Keratinocyte (primary cell): ENCODE results near the gene PDE11A. TPM values are rescaled to one million over a fixed set of nuclear protein-coding genes. Genes with fewer than 3 reads are reported as not detected.

Experiments used
- DNase-seq: peaks from one replicate; pipeline ENCODE4 v3.0.0-alpha.2; 2011; ENCODE audit warnings: low read depth, missing footprints, low spot score
- FAIRE-seq: peaks from 2 replicates; lab custom pipeline; 2011; peaks lifted over from hg19 to GRCh38; lab: Jason Lieb, UNC
- H2AFZ ChIP-seq: 2 replicates; pipeline ENCODE4 v1.6.0; 2012; ENCODE audit warnings: low read length, control low read depth, inconsistent platforms; ENCODE audit not compliant: control insufficient read depth
- H3K27ac ChIP-seq: 2 replicates; pipeline ENCODE4 v1.5.1; 2011; ENCODE audit warnings: low read length; ENCODE audit not compliant: control insufficient read depth, insufficient read depth
- H3K27me3 ChIP-seq: 3 replicates; pipeline ENCODE4 v1.6.0; 2011; ENCODE audit warnings: low read length; ENCODE audit not compliant: control insufficient read depth, insufficient read depth; ENCODE audit errors: extremely low read depth
- H3K36me3 ChIP-seq, 2 experiments: 2 replicates in 1 of 2; 3 replicates in 1 of 2; pipeline ENCODE4 v1.5.1; 2011; ENCODE audit warnings: low read length in 2 of 2, mild to moderate bottlenecking in 1 of 2; ENCODE audit not compliant: control insufficient read depth in 2 of 2, insufficient read depth in 2 of 2; ENCODE audit errors: extremely low read depth in 1 of 2
- H3K4me1 ChIP-seq: 3 replicates; pipeline ENCODE4 v1.5.1; 2011; ENCODE audit warnings: low read length; ENCODE audit not compliant: control insufficient read depth, insufficient read depth; ENCODE audit errors: extremely low read depth
- H3K4me2 ChIP-seq: 3 replicates; pipeline ENCODE4 v1.6.0; 2011; ENCODE audit warnings: low read depth, low read length; ENCODE audit not compliant: control insufficient read depth, insufficient read depth; ENCODE audit errors: extremely low read depth
- H3K4me3 ChIP-seq, 3 experiments: fragments of 200-600 bp in 1 of 3; sonication (generic) in 1 of 3; 2 replicates in 2 of 3; 3 replicates in 1 of 3; pipeline ENCODE4 v1.5.1; 2011 to 2016; ENCODE audit warnings: low read length in 3 of 3, mild to moderate bottlenecking in 3 of 3, control low read depth in 2 of 3, inconsistent platforms in 1 of 3, low read depth in 1 of 3, mixed read lengths in 1 of 3, mixed run types in 1 of 3, moderate library complexity in 1 of 3; ENCODE audit not compliant: control insufficient read depth in 2 of 3, insufficient read depth in 2 of 3; ENCODE audit errors: extremely low read depth in 1 of 3
- H3K79me2 ChIP-seq: 2 replicates; pipeline ENCODE4 v1.6.0; 2012; ENCODE audit warnings: low read length; ENCODE audit not compliant: control insufficient read depth, insufficient read depth
- H3K9ac ChIP-seq: 3 replicates; pipeline ENCODE4 v1.6.0; 2011; ENCODE audit warnings: low read length; ENCODE audit not compliant: control insufficient read depth, insufficient read depth; ENCODE audit errors: extremely low read depth
- H3K9me1 ChIP-seq: 3 replicates; pipeline ENCODE4 v1.6.0; 2011; ENCODE audit warnings: low read length; ENCODE audit not compliant: control insufficient read depth, insufficient read depth; ENCODE audit errors: extremely low read depth
- H3K9me3 ChIP-seq: 2 replicates; pipeline ENCODE4 v1.5.1; 2012; ENCODE audit warnings: low read depth, low read length; ENCODE audit not compliant: control insufficient read depth
- H4K20me1 ChIP-seq: 3 replicates; pipeline ENCODE4 v1.6.0; 2011; ENCODE audit warnings: low read length; ENCODE audit not compliant: control insufficient read depth, insufficient read depth; ENCODE audit errors: extremely low read depth
- CTCF ChIP-seq, 3 experiments: IDR thresholded peaks in 1 of 3; conservative IDR thresholded peaks in 1 of 3; optimal IDR thresholded peaks in 1 of 3; 2 replicates in 2 of 3; 3 replicates in 1 of 3; pipeline versions ENCODE3 to v1.5.1; 2011; ENCODE audit warnings: low read length in 3 of 3, mild to moderate bottlenecking in 3 of 3, moderate library complexity in 2 of 3, control low read depth in 1 of 3, inconsistent platforms in 1 of 3; ENCODE audit not compliant: insufficient read depth in 2 of 3; ENCODE audit errors: extremely low read depth in 1 of 3
- EZH2 ChIP-seq: IDR thresholded peaks from one replicate; pipeline ENCODE4 v1.6.1; 2012; ENCODE audit warnings: inconsistent platforms, mild to moderate bottlenecking, low read length, moderate library complexity
- dilution Hi-C: fragments of 300-500 bp; cut with MboI; formaldehyde crosslinking; loops from one replicate; pipeline ENCODE4 v1.7.0; 2020; ENCODE audit warnings: low sequenced_read_pairs; ENCODE audit not compliant: extremely low pct_ligation_motif_present
- polyA plus RNA-seq, 5 experiments: library from polyadenylated mRNA; depleted of rRNA in 3 of 5; stranded (reverse) in 3 of 5; stranded (forward) in 1 of 5; unstranded in 1 of 5; fragments of >200 nt; gene quantifications; 1 replicate in 1 of 5; 2 replicates in 3 of 5; 3 replicates in 1 of 5; pipeline versions ENCODE4 v1.2.1 to v1.2.3, GENCODE V29; 2011 to 2012; ENCODE audit warnings: missing spikeins in 2 of 5, low read depth in 1 of 5, low replicate concordance in 1 of 5

Gene PDE11A
- polyA plus RNA-seq, 1 donor (not counting 4 experiments of a cell fraction or from before 2014, with no cell fraction given), result 0.01 TPM

DNA sequence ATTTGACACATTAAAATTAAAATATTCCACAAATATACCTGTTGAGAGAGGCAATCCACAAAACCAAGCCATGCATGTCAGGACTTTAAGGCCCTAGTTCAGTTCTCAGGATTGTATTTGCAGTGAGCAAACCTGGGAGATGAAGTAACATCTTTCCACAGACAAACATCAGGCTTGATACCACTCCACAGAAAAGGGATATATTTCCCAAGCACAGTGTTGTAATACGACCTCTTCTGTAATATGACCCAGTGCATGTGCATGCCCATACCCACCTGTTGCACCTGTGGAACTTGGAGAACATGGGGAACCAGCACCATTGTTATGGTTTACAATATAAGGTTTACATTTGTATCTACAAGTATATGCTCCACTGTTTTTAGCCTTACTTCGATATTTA, 184.0 kb downstream of the PDE11A start:
- Histone ChIP-seq H2AFZ (no peak overlapping the region), H4K20me1 (no peaks in the 10 kb centered on the region), H3K4me2 (no peak overlapping the region), H3K4me1 (no peaks in the 10 kb centered on the region), H3K27ac (no peak overlapping the region), H3K4me3 (no peak overlapping the region), H3K36me3 (no peaks in the 10 kb centered on the region), H3K79me2 (no peaks in the 10 kb centered on the region), H3K9me1 (no peaks in the 10 kb centered on the region), H3K9me3 (no peaks in the 10 kb centered on the region), H3K9ac (no peak overlapping the region), H3K27me3 (no peaks in the 10 kb centered on the region)
- dilution Hi-C loops, result no loop called here
- TF ChIP-seq EZH2 (no peak), CTCF (optimal IDR thresholded peaks at IDR 0.05 in 1 of 3, IDR thresholded peaks at IDR 0.05 in 1 of 3, conservative IDR thresholded peaks at IDR 0.05 in 1 of 3; ENCODE audit: extremely low read depth in 1 of 3, insufficient read depth in 2 of 3, low read length in 3 of 3) (no peak)
- DNase-seq (no peak), FAIRE-seq (no peak)

- no peak overlapping the region for H3K4me3 ChIP-seq
- no peak overlapping the region for H2AFZ ChIP-seq
- no peak overlapping the region for H3K27ac ChIP-seq
- no peaks in the 10 kb centered on the region for H3K4me1 ChIP-seq
- H3K79me2 ChIP-seq, result no peaks in the 10 kb centered on the region
- no peaks in the 10 kb centered on the region for H3K27me3 ChIP-seq
- FAIRE-seq (no peak), DNase-seq (no peak)
- H3K9ac ChIP-seq, result no peak overlapping the region
- dilution Hi-C loops, result no loop called here
- TF ChIP-seq EZH2, result no peak
- no peak for TF ChIP-seq CTCF (optimal IDR thresholded peaks at IDR 0.05 in 1 of 3, IDR thresholded peaks at IDR 0.05 in 1 of 3, conservative IDR thresholded peaks at IDR 0.05 in 1 of 3; ENCODE audit: extremely low read depth in 1 of 3, insufficient read depth in 2 of 3, low read length in 3 of 3)
- no peaks in the 10 kb centered on the region for H3K9me3 ChIP-seq
- H3K4me2 ChIP-seq, result no peak overlapping the region
- no peaks in the 10 kb centered on the region for H3K9me1 ChIP-seq
- no peaks in the 10 kb centered on the region for H4K20me1 ChIP-seq
- no peaks in the 10 kb centered on the region for H3K36me3 ChIP-seq
Measured at GRCh38 chr2:177887722-177888121, 184.9 kb downstream of the PDE11A start.
